ENCODE measurements around the gene SIPA1.

DNA sequence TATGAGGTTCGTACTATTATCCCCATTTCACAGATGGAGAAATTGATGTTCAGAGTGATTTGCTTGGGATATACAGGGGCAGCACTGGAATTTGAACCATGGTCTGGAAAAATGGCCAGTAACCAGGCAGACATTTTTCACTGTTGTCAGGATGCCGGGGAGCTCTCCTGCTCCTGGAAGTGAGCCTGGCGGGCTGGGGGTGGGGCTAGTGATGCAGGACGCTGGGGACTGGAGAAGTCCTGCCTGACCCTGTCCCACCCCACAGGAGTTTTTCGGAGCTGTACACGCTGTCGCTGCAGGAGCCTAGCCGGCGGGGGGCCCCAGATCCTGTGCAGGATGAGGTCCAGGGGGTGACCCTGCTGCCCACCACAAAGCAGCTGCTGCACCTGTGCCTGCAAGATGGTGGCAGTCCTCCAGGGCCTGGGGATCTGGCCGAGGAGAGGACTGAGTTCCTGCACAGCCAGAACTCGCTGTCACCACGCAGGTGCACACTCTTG lies 11.1 kb downstream of the SIPA1 start:
- TF ChIP-seq, protein P1, sequence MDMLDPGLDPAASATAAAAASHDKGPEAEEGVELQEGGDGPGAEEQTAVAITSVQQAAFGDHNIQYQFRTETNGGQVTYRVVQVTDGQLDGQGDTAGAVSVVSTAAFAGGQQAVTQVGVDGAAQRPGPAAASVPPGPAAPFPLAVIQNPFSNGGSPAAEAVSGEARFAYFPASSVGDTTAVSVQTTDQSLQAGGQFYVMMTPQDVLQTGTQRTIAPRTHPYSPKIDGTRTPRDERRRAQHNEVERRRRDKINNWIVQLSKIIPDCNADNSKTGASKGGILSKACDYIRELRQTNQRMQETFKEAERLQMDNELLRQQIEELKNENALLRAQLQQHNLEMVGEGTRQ (IDR thresholded peaks at IDR 0.05; ENCODE audit: low read length): no peak
- TF ChIP-seq, protein P2, sequence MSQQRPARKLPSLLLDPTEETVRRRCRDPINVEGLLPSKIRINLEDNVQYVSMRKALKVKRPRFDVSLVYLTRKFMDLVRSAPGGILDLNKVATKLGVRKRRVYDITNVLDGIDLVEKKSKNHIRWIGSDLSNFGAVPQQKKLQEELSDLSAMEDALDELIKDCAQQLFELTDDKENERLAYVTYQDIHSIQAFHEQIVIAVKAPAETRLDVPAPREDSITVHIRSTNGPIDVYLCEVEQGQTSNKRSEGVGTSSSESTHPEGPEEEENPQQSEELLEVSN (IDR thresholded peaks at IDR 0.05): no peak
- TF ChIP-seq, protein P3, sequence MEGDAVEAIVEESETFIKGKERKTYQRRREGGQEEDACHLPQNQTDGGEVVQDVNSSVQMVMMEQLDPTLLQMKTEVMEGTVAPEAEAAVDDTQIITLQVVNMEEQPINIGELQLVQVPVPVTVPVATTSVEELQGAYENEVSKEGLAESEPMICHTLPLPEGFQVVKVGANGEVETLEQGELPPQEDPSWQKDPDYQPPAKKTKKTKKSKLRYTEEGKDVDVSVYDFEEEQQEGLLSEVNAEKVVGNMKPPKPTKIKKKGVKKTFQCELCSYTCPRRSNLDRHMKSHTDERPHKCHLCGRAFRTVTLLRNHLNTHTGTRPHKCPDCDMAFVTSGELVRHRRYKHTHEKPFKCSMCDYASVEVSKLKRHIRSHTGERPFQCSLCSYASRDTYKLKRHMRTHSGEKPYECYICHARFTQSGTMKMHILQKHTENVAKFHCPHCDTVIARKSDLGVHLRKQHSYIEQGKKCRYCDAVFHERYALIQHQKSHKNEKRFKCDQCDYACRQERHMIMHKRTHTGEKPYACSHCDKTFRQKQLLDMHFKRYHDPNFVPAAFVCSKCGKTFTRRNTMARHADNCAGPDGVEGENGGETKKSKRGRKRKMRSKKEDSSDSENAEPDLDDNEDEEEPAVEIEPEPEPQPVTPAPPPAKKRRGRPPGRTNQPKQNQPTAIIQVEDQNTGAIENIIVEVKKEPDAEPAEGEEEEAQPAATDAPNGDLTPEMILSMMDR (IDR thresholded peaks at IDR 0.05; ENCODE audit: control extremely low read depth in 1 of 3, insufficient read depth in 1 of 3, low read depth in 1 of 3, low read length in 3 of 3): no peak
- TF ChIP-seq POLR2A (IDR thresholded peaks at IDR 0.05; ENCODE audit: control extremely low read depth in 1 of 2, low read depth in 2 of 2, low read length in 2 of 2): no peak
- no peak for TF ChIP-seq GABPA (IDR thresholded peaks at IDR 0.05; ENCODE audit: borderline replicate concordance, insufficient read depth, low read length)
- no peak for TF ChIP-seq EP300 (IDR thresholded peaks at IDR 0.05; ENCODE audit: borderline replicate concordance in 1 of 2, low read depth in 2 of 2, low read length in 2 of 2)
- no peak for TF ChIP-seq EZH2 (IDR thresholded peaks at IDR 0.05; ENCODE audit: low read depth, low read length, severe bottlenecking)
- TF ChIP-seq CEBPB (IDR thresholded peaks at IDR 0.05; ENCODE audit: low read depth, low read length): no peak
- TF ChIP-seq ZNF274 (IDR thresholded peaks at IDR 0.05; ENCODE audit: borderline replicate concordance, extremely low read depth, low read length): no peak

Measured in H1 (cell line).